MM.1S (cell line): ENCODE results near the gene THRAP3.

Source experiments
- EZH2 ChIP-seq: fragments of 300-600 bp; sonication (generic); optimal IDR thresholded peaks from 2 replicates; pipeline ENCODE3; 2017; ENCODE audit warnings: low read depth, mild to moderate bottlenecking, antibody characterized with exemption, low read length, mixed read lengths
- TF ChIP-seq, protein P1 (sequence below): fragments of 300-600 bp; sonication (generic); IDR thresholded peaks from 2 replicates; pipeline ENCODE4 v1.5.1; 2016; ENCODE audit warnings: antibody characterized with exemption, low read length, mixed read lengths

DNA sequence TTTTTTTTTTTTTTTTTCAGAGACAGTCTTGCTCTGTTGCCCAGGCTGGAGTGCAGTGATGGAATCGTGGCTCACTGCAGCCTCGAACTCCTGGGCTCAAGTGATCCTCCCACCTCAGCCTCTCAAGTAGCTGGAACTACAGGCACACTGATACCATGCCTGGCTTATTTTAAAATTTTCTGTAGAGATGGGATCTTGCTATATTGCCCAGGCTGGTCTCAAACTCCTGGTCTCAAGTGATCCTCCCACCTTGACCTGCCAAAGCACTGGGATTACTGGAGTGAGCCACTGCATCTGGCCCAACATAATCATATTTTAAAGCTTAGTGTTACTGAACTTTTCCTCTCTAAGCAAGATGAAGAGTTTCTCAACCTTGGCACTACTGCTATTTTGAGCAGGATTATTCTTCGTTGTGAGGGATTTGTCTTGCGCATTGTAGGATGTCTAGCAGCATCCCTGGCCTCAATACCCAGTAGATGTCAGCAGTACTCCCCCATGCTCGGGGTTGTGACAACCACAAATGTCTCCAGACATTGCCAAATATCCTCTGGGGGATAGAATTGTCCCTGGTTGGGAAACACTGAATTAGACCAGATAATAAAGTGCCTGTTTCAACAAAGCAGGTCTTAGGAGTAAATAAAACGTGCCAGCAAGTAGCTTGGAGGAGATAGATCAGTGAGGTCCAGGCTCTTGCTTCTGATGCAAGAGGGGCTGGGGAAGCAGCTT, 15.1 kb upstream of the THRAP3 start:
- TF ChIP-seq, protein P1, sequence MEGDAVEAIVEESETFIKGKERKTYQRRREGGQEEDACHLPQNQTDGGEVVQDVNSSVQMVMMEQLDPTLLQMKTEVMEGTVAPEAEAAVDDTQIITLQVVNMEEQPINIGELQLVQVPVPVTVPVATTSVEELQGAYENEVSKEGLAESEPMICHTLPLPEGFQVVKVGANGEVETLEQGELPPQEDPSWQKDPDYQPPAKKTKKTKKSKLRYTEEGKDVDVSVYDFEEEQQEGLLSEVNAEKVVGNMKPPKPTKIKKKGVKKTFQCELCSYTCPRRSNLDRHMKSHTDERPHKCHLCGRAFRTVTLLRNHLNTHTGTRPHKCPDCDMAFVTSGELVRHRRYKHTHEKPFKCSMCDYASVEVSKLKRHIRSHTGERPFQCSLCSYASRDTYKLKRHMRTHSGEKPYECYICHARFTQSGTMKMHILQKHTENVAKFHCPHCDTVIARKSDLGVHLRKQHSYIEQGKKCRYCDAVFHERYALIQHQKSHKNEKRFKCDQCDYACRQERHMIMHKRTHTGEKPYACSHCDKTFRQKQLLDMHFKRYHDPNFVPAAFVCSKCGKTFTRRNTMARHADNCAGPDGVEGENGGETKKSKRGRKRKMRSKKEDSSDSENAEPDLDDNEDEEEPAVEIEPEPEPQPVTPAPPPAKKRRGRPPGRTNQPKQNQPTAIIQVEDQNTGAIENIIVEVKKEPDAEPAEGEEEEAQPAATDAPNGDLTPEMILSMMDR, result no peak
- no peak for TF ChIP-seq EZH2
